K562 (cell line): Measurements from ENCODE around the gene ABCA10. TPM values are rescaled to one million over a fixed set of nuclear protein-coding genes. Genes with fewer than 3 reads are reported as not detected.

Experiments used
- ATAC-seq: fragments of 200-7000 bp; cut with Tn5 transposase; 3 replicates; pipeline ENCODE4 v1.9.1; 2020; ENCODE audit warnings: moderate library complexity
- BruUV-seq: library from RNA; stranded (reverse); fragments of 400-500 nt; replicated peaks from 2 replicates; lab custom pipeline; 2021; lab: Mats Ljungman, UMichigan
- CTCF ChIA-PET: fragments of 300-600 bp; formaldehyde crosslinking; extraction: SDS; loops from one replicate; lab custom pipeline; 2021; ENCODE audit warnings: low intra/inter-chr PET ratio; lab: Yijun Ruan, JAX
- POLR2A ChIA-PET: fragments of 300-600, 350-650 bp; sonication (Branson Sonifier 250); formaldehyde crosslinking; extraction: SDS; loops from one replicate; lab custom pipeline; 2021; ENCODE audit warnings: antibody characterized with exemption, inconsistent platforms; lab: Yijun Ruan, JAX
- DNase-seq, 4 experiments: peaks; one replicate each; pipeline versions ENCODE4 v3.0.0 to v3.0.0-alpha.2; 2011 to 2018; ENCODE audit warnings: low spot score in 3 of 4, mixed read lengths in 3 of 4; ENCODE audit errors: extremely low read depth in 1 of 4
- FAIRE-seq: peaks from 2 replicates; lab custom pipeline; 2011; peaks lifted over from hg19 to GRCh38; lab: Jason Lieb, UNC
- H2AFZ ChIP-seq: 2 replicates; pipeline ENCODE4 v1.6.0; 2011; ENCODE audit warnings: low read depth, low read length, control low read depth, inconsistent platforms
- H3K27ac ChIP-seq: fragments of 200-600 bp; 3 replicates; pipeline ENCODE4 v1.8.0; 2011; ENCODE audit warnings: low read depth, mild to moderate bottlenecking, control low read depth, inconsistent platforms, low read length, moderate library complexity, mixed read lengths; ENCODE audit errors: extremely low read depth
- H3K27me3 ChIP-seq, 2 experiments: fragments of 300-600 bp in 1 of 2; 2 replicates in 1 of 2; 3 replicates in 1 of 2; pipeline versions ENCODE4 v1.6.0 to v1.8.0; 2011; ENCODE audit warnings: inconsistent platforms in 2 of 2, low read length in 2 of 2, mild to moderate bottlenecking in 1 of 2, mixed read lengths in 1 of 2, moderate library complexity in 1 of 2; ENCODE audit not compliant: control insufficient read depth in 2 of 2, insufficient read depth in 2 of 2
- H3K36me3 ChIP-seq: fragments of 300-600 bp; 3 replicates; pipeline ENCODE4 v1.8.0; 2011; ENCODE audit warnings: mild to moderate bottlenecking, low read length, inconsistent platforms; ENCODE audit not compliant: control insufficient read depth, insufficient read depth
- H3K4me1 ChIP-seq, 2 experiments: fragments of 200-600 bp in 1 of 2; replicated peaks in 1 of 2; 2 replicates in 1 of 2; 3 replicates in 1 of 2; pipeline versions ENCODE4 v1.5.1 to v1.8.0; 2011; ENCODE audit warnings: inconsistent platforms in 2 of 2, low read length in 2 of 2, mild to moderate bottlenecking in 1 of 2, mixed read lengths in 1 of 2, moderate library complexity in 1 of 2; ENCODE audit not compliant: control insufficient read depth in 2 of 2, insufficient read depth in 2 of 2
- H3K4me2 ChIP-seq: 2 replicates; pipeline ENCODE4 v1.6.1; 2011; ENCODE audit warnings: low read length, control low read depth, inconsistent platforms, mixed read lengths; ENCODE audit not compliant: insufficient read depth
- H3K4me3 ChIP-seq: fragments of 200-600 bp; sonication (generic), shearing (Covaris generic); 2 replicates; pipeline ENCODE4 v1.5.1; 2016; ENCODE audit warnings: control low read depth, inconsistent platforms
- H3K79me2 ChIP-seq: fragments of 200-600 bp; 3 replicates; pipeline ENCODE4 v1.8.0; 2011; ENCODE audit warnings: low read length, inconsistent platforms; ENCODE audit not compliant: control insufficient read depth, insufficient read depth
- H3K9ac ChIP-seq, 2 experiments: 2 replicates each; pipeline versions ENCODE4 v1.6.0 to v1.6.1; 2011; ENCODE audit warnings: low read depth in 2 of 2, low read length in 2 of 2, control low read depth in 1 of 2, inconsistent platforms in 1 of 2, mild to moderate bottlenecking in 1 of 2, mixed read lengths in 1 of 2; ENCODE audit not compliant: insufficient read depth in 1 of 2
- H3K9me1 ChIP-seq: one replicate; pipeline ENCODE4 v1.6.0; 2011; ENCODE audit warnings: inconsistent platforms, mild to moderate bottlenecking, low read length, moderate library complexity; ENCODE audit not compliant: control insufficient read depth, insufficient read depth
- H3K9me3 ChIP-seq: replicated peaks from 2 replicates; pipeline ENCODE4 v1.5.1; 2011; ENCODE audit warnings: low read depth, low read length, inconsistent platforms; ENCODE audit not compliant: control insufficient read depth, insufficient read depth
- H4K20me1 ChIP-seq: replicated peaks from 2 replicates; pipeline ENCODE4 v1.6.1; 2011; ENCODE audit warnings: low read length, inconsistent platforms, mixed read lengths; ENCODE audit not compliant: control insufficient read depth, insufficient read depth
- ARID1B ChIP-seq: fragments of 450-650 bp; IDR thresholded peaks from 2 replicates; pipeline ENCODE4 v1.6.1; 2016; ENCODE audit warnings: antibody characterized with exemption, mild to moderate bottlenecking, inconsistent platforms
- MEIS2 ChIP-seq: fragments of 450-650 bp; IDR thresholded peaks from 2 replicates; pipeline ENCODE4 v1.6.1; 2014; ENCODE audit warnings: mild to moderate bottlenecking; ENCODE audit not compliant: partially characterized antibody
- RBM22 ChIP-seq: fragments of 200-400 bp; formaldehyde crosslinking; IDR thresholded peaks from 2 replicates; pipeline ENCODE4 v1.6.1; 2018; ENCODE audit warnings: low read length, low read depth; ENCODE audit not compliant: poor library complexity, severe bottlenecking
- TOE1 ChIP-seq, 2 experiments: fragments of 450-650 bp in 1 of 2; sonication (generic) in 1 of 2; formaldehyde crosslinking in 1 of 2; IDR thresholded peaks; 2 replicates each; pipeline versions ENCODE4 v1.7.1 to v1.8.0; 2016 to 2022; ENCODE audit warnings: borderline replicate concordance in 2 of 2, mild to moderate bottlenecking in 2 of 2, antibody characterized with exemption in 1 of 2, inconsistent platforms in 1 of 2, low read depth in 1 of 2, missing genetic modification reagents in 1 of 2, moderate library complexity in 1 of 2
- ZNF407 ChIP-seq: fragments of 450-650 bp; IDR thresholded peaks from 2 replicates; pipeline ENCODE4 v1.6.1; 2016; ENCODE audit warnings: low read depth
- WGBS: fragments of 100-300 bp; shearing (Covaris generic); methylation state at CpG from one replicate; pipeline ENCODE4 v1.1.6; 2016; ENCODE audit warnings: low coverage, mixed read lengths; ENCODE audit not compliant: insufficient coverage; ENCODE audit errors: missing lambda C conversion rate; 5-methylcytosine and 5-hydroxymethylcytosine counted together
- in situ Hi-C: fragments of 300-500 bp; cut with MboI; formaldehyde crosslinking; loops from 4 replicates; pipeline ENCODE4 v1.15.0; 2018; ENCODE audit warnings: inconsistent platforms, mixed read lengths
- intact Hi-C: fragments of 100-400 bp; cut with micrococcal nuclease; formaldehyde crosslinking; loops from 2 replicates; pipeline ENCODE4 v1.14.2; 2022
- polyA plus RNA-seq, 8 experiments: library from polyadenylated mRNA; depleted of rRNA in 4 of 8; stranded (reverse) in 5 of 8; unstranded in 3 of 8; fragments of >200 nt; fragmentation: Nextera tagmentation in 2 of 8; fragmentation: Illumina TruSeq in 1 of 8; extraction: Ambion mirVana in 2 of 8; extraction: Trizol in 1 of 8; gene quantifications; 2 replicates each; pipeline versions ENCODE4 v1.2.1 to v1.2.3, GENCODE V29; 2011 to 2014; ENCODE audit warnings: inconsistent platforms in 1 of 8, missing spikeins in 1 of 8
- total RNA-seq, 7 experiments: library from RNA; depleted of rRNA in 6 of 7; stranded (reverse); fragments of >200 nt in 6 of 7; fragmentation: Illumina TruSeq in 2 of 7; extraction: Trizol in 2 of 7; gene quantifications; 2 replicates each; pipeline versions ENCODE4 v1.2.1 to v1.2.3, GENCODE V29; 2011 to 2021; ENCODE audit warnings: low replicate concordance in 1 of 7
- TF ChIP-seq, protein P1 (sequence below): fragments of 450-650 bp; IDR thresholded peaks from 2 replicates; pipeline ENCODE4 v1.6.1; 2016
- TF ChIP-seq, protein P2 (sequence below): fragments of 450-650 bp; IDR thresholded peaks from 2 replicates; pipeline ENCODE4 v1.6.1; 2016; ENCODE audit warnings: low read depth, mild to moderate bottlenecking, moderate library complexity

The ABCA10 gene
- total and polyA plus RNA-seq, 9 of the 15 experiments (the other 6 are each of a cell fraction or from before 2014, with no cell fraction given): 0.04 to 0.45 (median 0.15) TPM; not detected in 1

DNA sequence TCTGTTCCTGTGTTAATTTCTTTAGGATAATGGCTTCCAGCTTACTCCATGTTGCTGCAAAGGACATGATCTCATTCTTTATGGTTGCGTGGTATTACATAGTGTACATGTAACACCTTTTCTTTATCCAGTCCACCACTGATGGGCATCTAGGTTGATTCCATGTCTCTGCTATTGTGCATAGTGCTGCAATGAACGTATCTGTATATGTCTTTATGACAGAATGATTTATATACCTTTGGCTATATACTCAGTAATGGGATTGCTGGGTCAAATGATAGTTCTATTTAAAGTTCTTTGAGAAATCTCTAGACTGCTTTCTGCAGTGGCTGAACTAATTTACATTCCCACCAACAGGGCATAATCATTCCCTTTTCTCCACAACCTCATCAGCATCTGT, 39.8 kb downstream of the ABCA10 start (continued):
- TF ChIP-seq RBM22: no peak

DNA sequence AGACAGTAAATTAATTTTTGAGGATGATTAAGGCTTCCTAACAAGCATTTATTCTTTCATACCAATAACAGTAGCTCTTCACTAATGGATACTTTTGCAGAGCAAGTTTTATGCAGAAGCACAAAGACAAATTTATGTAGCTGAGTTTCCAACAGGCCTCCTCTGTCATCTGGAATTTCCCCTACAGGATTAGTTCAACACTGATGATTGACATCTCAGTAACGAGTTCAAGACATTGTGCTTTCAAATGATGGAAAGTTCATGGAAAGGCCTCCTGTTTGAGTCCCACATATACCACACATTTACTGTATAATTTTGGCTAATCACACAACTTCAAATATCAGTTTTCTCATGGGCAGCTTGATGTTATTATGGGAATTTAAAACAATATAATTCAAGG, 40.6 kb downstream of the ABCA10 start:
- CTCF ChIA-PET: no interaction called here
- intact Hi-C loops (no loop called here), in situ Hi-C loops (no loop called here)
- 18% methylated on average over 1 of the region's 1 CpG for WGBS
- FAIRE-seq: no peak
- no peaks in the 10 kb centered on the region for H3K9me3 ChIP-seq
- H4K20me1 ChIP-seq: no peaks in the 10 kb centered on the region
- H3K4me2 ChIP-seq: no peak overlapping the region
- H3K9ac ChIP-seq: no peak overlapping the region
- no peaks in the 10 kb centered on the region for H3K36me3 ChIP-seq
- H3K9me1 ChIP-seq: no peaks in the 10 kb centered on the region
- BruUV-seq: no TSS peak
- no peak overlapping the region for H3K27ac ChIP-seq
- H3K27me3 ChIP-seq: no peaks in the 10 kb centered on the region
- H2AFZ ChIP-seq: peak overlapping the region; percentile 22
- no peak for ATAC-seq
- H3K79me2 ChIP-seq: no peaks in the 10 kb centered on the region
- H3K4me1 ChIP-seq: no peaks in the 10 kb centered on the region; a peak in 1 of 5 replicates
- POLR2A ChIA-PET: interaction anchor here (1.0 to 1.7 kb wide), 2 partner anchors 9 to 10 kb away, joined by 3 to 4 read pairs; no protein-coding TSS in a partner anchor
- DNase-seq: no peak
- no peak overlapping the region for H3K4me3 ChIP-seq
- peak; percentile 41 for TF ChIP-seq MEIS2
- no peak for TF ChIP-seq ZNF407
- no peak for TF ChIP-seq TOE1 (IDR thresholded peaks at IDR 0.05; ENCODE audit: borderline replicate concordance)
- no peak for TF ChIP-seq TOE1 (CRISPR knock-in tag; IDR thresholded peaks at IDR 0.05; ENCODE audit: borderline replicate concordance, low read depth)
- TF ChIP-seq, protein P1, sequence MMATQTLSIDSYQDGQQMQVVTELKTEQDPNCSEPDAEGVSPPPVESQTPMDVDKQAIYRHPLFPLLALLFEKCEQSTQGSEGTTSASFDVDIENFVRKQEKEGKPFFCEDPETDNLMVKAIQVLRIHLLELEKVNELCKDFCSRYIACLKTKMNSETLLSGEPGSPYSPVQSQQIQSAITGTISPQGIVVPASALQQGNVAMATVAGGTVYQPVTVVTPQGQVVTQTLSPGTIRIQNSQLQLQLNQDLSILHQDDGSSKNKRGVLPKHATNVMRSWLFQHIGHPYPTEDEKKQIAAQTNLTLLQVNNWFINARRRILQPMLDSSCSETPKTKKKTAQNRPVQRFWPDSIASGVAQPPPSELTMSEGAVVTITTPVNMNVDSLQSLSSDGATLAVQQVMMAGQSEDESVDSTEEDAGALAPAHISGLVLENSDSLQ: peak; percentile 78
- TF ChIP-seq, protein P2, sequence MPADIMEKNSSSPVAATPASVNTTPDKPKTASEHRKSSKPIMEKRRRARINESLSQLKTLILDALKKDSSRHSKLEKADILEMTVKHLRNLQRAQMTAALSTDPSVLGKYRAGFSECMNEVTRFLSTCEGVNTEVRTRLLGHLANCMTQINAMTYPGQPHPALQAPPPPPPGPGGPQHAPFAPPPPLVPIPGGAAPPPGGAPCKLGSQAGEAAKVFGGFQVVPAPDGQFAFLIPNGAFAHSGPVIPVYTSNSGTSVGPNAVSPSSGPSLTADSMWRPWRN: no peak
- no peak for TF ChIP-seq ARID1B
